Astrocyte (in vitro differentiated cells and primary cell): ENCODE measurements around the gene EP300.

Experiments
- EZH2 ChIP-seq: IDR thresholded peaks from 2 replicates; pipeline ENCODE4 v1.6.1; 2012; ENCODE audit warnings: mild to moderate bottlenecking, low read length, inconsistent platforms; ENCODE audit not compliant: insufficient read depth
- TF ChIP-seq, protein P1 (sequence below): IDR thresholded peaks from 2 replicates; pipeline ENCODE4 v1.5.1; 2011; ENCODE audit warnings: low read depth, mild to moderate bottlenecking, inconsistent platforms, low read length, moderate library complexity; ENCODE audit not compliant: insufficient read depth

GRCh38 chr22:41091132-41092022 is 1.0 kb upstream of the EP300 start:
- TF ChIP-seq, protein P1, sequence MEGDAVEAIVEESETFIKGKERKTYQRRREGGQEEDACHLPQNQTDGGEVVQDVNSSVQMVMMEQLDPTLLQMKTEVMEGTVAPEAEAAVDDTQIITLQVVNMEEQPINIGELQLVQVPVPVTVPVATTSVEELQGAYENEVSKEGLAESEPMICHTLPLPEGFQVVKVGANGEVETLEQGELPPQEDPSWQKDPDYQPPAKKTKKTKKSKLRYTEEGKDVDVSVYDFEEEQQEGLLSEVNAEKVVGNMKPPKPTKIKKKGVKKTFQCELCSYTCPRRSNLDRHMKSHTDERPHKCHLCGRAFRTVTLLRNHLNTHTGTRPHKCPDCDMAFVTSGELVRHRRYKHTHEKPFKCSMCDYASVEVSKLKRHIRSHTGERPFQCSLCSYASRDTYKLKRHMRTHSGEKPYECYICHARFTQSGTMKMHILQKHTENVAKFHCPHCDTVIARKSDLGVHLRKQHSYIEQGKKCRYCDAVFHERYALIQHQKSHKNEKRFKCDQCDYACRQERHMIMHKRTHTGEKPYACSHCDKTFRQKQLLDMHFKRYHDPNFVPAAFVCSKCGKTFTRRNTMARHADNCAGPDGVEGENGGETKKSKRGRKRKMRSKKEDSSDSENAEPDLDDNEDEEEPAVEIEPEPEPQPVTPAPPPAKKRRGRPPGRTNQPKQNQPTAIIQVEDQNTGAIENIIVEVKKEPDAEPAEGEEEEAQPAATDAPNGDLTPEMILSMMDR, result no peak
- no peak for TF ChIP-seq EZH2
